HG03064 (cell line): ENCODE measurements around the gene TMEM235.

Source experiments
- ATAC-seq: cut with Tn5 transposase; IDR thresholded peaks from one replicate; pipeline ENCODE4 v1.9.1; 2021; ENCODE audit warnings: low read depth; ENCODE audit not compliant: unreplicated experiment

TMEM235 gene

GRCh38 chr17:78236362-78237127 is 5.1 kb downstream of the TMEM235 start:
- ATAC-seq = no peak

- no peak for ATAC-seq
Observed at GRCh38 chr17:78237401-78238012, 6.1 kb downstream of the TMEM235 start.

- no peak for ATAC-seq
Observed at GRCh38 chr17:78238823-78239488, 7.5 kb downstream of the TMEM235 start.

GRCh38 chr17:78239489-78239931 is 8.1 kb downstream of the TMEM235 start:
- no peak for ATAC-seq

- ATAC-seq = no peak
Observed at GRCh38 chr17:78240012-78240655, 8.7 kb downstream of the TMEM235 start.

- ATAC-seq = no peak
Observed at GRCh38 chr17:78240839-78241238, 9.4 kb downstream of the TMEM235 start.

- no peak for ATAC-seq
Observed at GRCh38 chr17:78241277-78242023, 10.0 kb downstream of the TMEM235 start.

- ATAC-seq = no peak
Observed at GRCh38 chr17:78242024-78242742, 10.8 kb downstream of the TMEM235 start.

- ATAC-seq = no peak
Observed at GRCh38 chr17:78247304-78247703, 15.9 kb downstream of the TMEM235 start.

- no peak for ATAC-seq
Observed at GRCh38 chr17:78248051-78248914, 16.9 kb downstream of the TMEM235 start.

- no peak for ATAC-seq
Observed at GRCh38 chr17:78249074-78249817, 17.8 kb downstream of the TMEM235 start.

GRCh38 chr17:78249818-78250806 is 18.7 kb downstream of the TMEM235 start:
- no peak for ATAC-seq

- ATAC-seq = no peak
Observed at GRCh38 chr17:78250891-78251772, 19.7 kb downstream of the TMEM235 start.

- ATAC-seq = no peak
Observed at GRCh38 chr17:78251773-78252103, 20.3 kb downstream of the TMEM235 start.

GRCh38 chr17:78252111-78252634 is 20.7 kb downstream of the TMEM235 start:
- no peak for ATAC-seq
